GM12878 (cell line): Measurements from ENCODE around the gene DUOX1. TPM values are rescaled to one million over a fixed set of nuclear protein-coding genes. Genes with fewer than 3 reads are reported as not detected.

Source experiments
- ATAC-seq: fragments of 200-7000 bp; cut with Tn5 transposase; 3 replicates; pipeline ENCODE4 v1.9.1; 2020; ENCODE audit warnings: mild to moderate bottlenecking, moderate library complexity
- BruUV-seq: library from RNA; stranded (reverse); fragments of 400-500 nt; replicated peaks from 2 replicates; lab custom pipeline; 2021; lab: Mats Ljungman, UMichigan
- CTCF ChIA-PET: fragments of 300-600 bp; sonication (Branson Sonifier 250); formaldehyde crosslinking; extraction: SDS; loops from one replicate; lab custom pipeline; 2021; ENCODE audit warnings: inconsistent platforms; lab: Yijun Ruan, JAX
- POLR2A ChIA-PET: fragments of 350-600 bp; formaldehyde crosslinking; extraction: SDS; loops from one replicate; lab custom pipeline; 2021; ENCODE audit warnings: inconsistent platforms; lab: Charles Lee
- RAD21 ChIA-PET: fragments of 300-600 bp; sonication (Branson Sonifier 250); formaldehyde crosslinking; loops from one replicate; lab custom pipeline; 2023; ENCODE audit warnings: antibody characterized with exemption; ENCODE audit not compliant: unreplicated experiment; lab: Charles Lee
- SMC1A ChIA-PET: fragments of 300-600 bp; sonication (Branson Sonifier 250); formaldehyde crosslinking; loops from one replicate; lab custom pipeline; 2023; ENCODE audit not compliant: unreplicated experiment, uncharacterized antibody; lab: Charles Lee
- DNase-seq: peaks from one replicate; pipeline ENCODE4 v3.0.0-alpha.2; 2011; ENCODE audit warnings: low read depth, low spot score
- FAIRE-seq: peaks from 3 replicates; lab custom pipeline; 2011; peaks lifted over from hg19 to GRCh38; lab: Jason Lieb, UNC
- H2AFZ ChIP-seq: 2 replicates; pipeline ENCODE4 v1.6.0; 2011; ENCODE audit warnings: low read depth, low read length, control low read depth; ENCODE audit not compliant: control insufficient read depth
- H3K27ac ChIP-seq: 2 replicates; pipeline ENCODE4 v1.5.1; 2011; ENCODE audit warnings: control low read depth; ENCODE audit not compliant: control insufficient read depth, insufficient read depth
- H3K27me3 ChIP-seq, 2 experiments: replicated peaks in 1 of 2; 2 replicates each; pipeline versions ENCODE4 v1.6.0 to v1.6.1; 2011; ENCODE audit warnings: low read length in 1 of 2; ENCODE audit not compliant: control insufficient read depth in 2 of 2, insufficient read depth in 2 of 2
- H3K36me3 ChIP-seq, 2 experiments: 2 replicates each; pipeline ENCODE4 v1.5.1; 2011; ENCODE audit warnings: low read length in 1 of 2; ENCODE audit not compliant: control insufficient read depth in 2 of 2, insufficient read depth in 2 of 2
- H3K4me1 ChIP-seq: 2 replicates; pipeline ENCODE4 v1.6.1; 2011; ENCODE audit warnings: mild to moderate bottlenecking, low read length, moderate library complexity, mixed read lengths; ENCODE audit not compliant: control insufficient read depth, insufficient read depth
- H3K4me2 ChIP-seq: 2 replicates; pipeline ENCODE4 v1.6.0; 2011; ENCODE audit warnings: control low read depth; ENCODE audit not compliant: control insufficient read depth, insufficient read depth
- H3K4me3 ChIP-seq: fragments of 200-600 bp; sonication (generic); 2 replicates; pipeline ENCODE4 v1.5.1; 2016
- H3K79me2 ChIP-seq: 2 replicates; pipeline ENCODE4 v1.6.0; 2011; ENCODE audit warnings: low read length; ENCODE audit not compliant: control insufficient read depth, insufficient read depth
- H3K9ac ChIP-seq: 2 replicates; pipeline ENCODE4 v1.8.0; 2011; ENCODE audit warnings: low read length, control low read depth, mixed read lengths; ENCODE audit not compliant: control insufficient read depth, insufficient read depth
- H3K9me3 ChIP-seq: replicated peaks from 3 replicates; pipeline ENCODE4 v1.5.1; 2011; ENCODE audit warnings: mild to moderate bottlenecking, low read length; ENCODE audit not compliant: control insufficient read depth, insufficient read depth
- H4K20me1 ChIP-seq: 2 replicates; pipeline ENCODE4 v1.6.0; 2011; ENCODE audit not compliant: control insufficient read depth, insufficient read depth
- ATF2 ChIP-seq: IDR thresholded peaks from 2 replicates; pipeline ENCODE4 v1.6.1; 2012; ENCODE audit warnings: low read length, inconsistent platforms
- CREB1 ChIP-seq: IDR thresholded peaks from 2 replicates; pipeline ENCODE4 v1.6.1; 2012; ENCODE audit warnings: low read depth, mild to moderate bottlenecking, inconsistent platforms
- EGR1 ChIP-seq, 2 experiments: IDR thresholded peaks; 1 replicate in 1 of 2; 2 replicates in 1 of 2; pipeline ENCODE4 v1.6.1; 2011 to 2012; ENCODE audit warnings: low read depth in 2 of 2, low read length in 2 of 2, borderline replicate concordance in 1 of 2, mild to moderate bottlenecking in 1 of 2, moderate library complexity in 1 of 2
- FOXK2 ChIP-seq: fragments of 450-650 bp; IDR thresholded peaks from 2 replicates; pipeline ENCODE4 v1.6.1; 2017; ENCODE audit warnings: mild to moderate bottlenecking, moderate library complexity
- HDAC6 ChIP-seq: fragments of 200-600 bp; sonication (generic); IDR thresholded peaks from one replicate; pipeline ENCODE4 v1.8.0; 2017; ENCODE audit warnings: antibody characterized with exemption; ENCODE audit not compliant: unreplicated experiment
- MLLT1 ChIP-seq: fragments of 450-650 bp; IDR thresholded peaks from 2 replicates; pipeline ENCODE4 v1.6.1; 2016; ENCODE audit warnings: mild to moderate bottlenecking
- NKRF ChIP-seq: fragments of 450-650 bp; conservative IDR thresholded peaks from 2 replicates; pipeline ENCODE4 v1.6.1; 2017; ENCODE audit warnings: mild to moderate bottlenecking, moderate library complexity
- NRF1 ChIP-seq: conservative IDR thresholded peaks from 2 replicates; pipeline ENCODE4 v1.6.1; 2011; ENCODE audit warnings: mild to moderate bottlenecking, low read depth, low read length, improper control_type of control experiment
- PBX3 ChIP-seq: IDR thresholded peaks from 2 replicates; pipeline ENCODE4 v1.6.1; 2011; ENCODE audit warnings: mild to moderate bottlenecking, low read depth, low read length, moderate library complexity; ENCODE audit not compliant: insufficient replicate concordance
- TCF12 ChIP-seq: IDR thresholded peaks from 2 replicates; pipeline ENCODE4 v1.6.1; 2011; ENCODE audit warnings: low read depth, mild to moderate bottlenecking, low read length
- ZBTB33 ChIP-seq: fragments of 450-650 bp; IDR thresholded peaks from 2 replicates; pipeline ENCODE4 v1.6.1; 2017; ENCODE audit warnings: mild to moderate bottlenecking
- ZNF384 ChIP-seq: IDR thresholded peaks from 2 replicates; pipeline ENCODE4 v1.6.1; 2012; ENCODE audit warnings: low read depth, mild to moderate bottlenecking, low read length, improper control_type of control experiment, borderline replicate concordance
- WGBS: methylation state at CpG from one replicate; pipeline ENCODE4 v1.1.6; 2016; ENCODE audit warnings: low lambda C conversion rate; ENCODE audit not compliant: insufficient replicate concordance, insufficient coverage; ENCODE audit errors: missing lambda C conversion rate; 5-methylcytosine and 5-hydroxymethylcytosine counted together
- in situ Hi-C: fragments of 300-500 bp; cut with MboI; formaldehyde crosslinking; loops from 9 replicates; pipeline ENCODE4 v1.14.3; 2018; ENCODE audit warnings: mixed read lengths
- intact Hi-C: fragments of 100-400 bp; cut with micrococcal nuclease; formaldehyde crosslinking; loops from one replicate; pipeline ENCODE4 v1.14.2; 2022; ENCODE audit not compliant: unreplicated experiment
- polyA plus RNA-seq, 11 experiments: library from polyadenylated mRNA; depleted of rRNA in 4 of 11; unstranded in 6 of 11; stranded (reverse) in 5 of 11; fragments of >200 nt; fragmentation: Nextera tagmentation in 4 of 11; fragmentation: Illumina TruSeq in 1 of 11; extraction: Ambion mirVana in 4 of 11; extraction: Trizol in 1 of 11; gene quantifications; 1 replicate in 1 of 11; 2 replicates in 10 of 11; pipeline versions ENCODE4 v1.2.1 to v1.2.3, GENCODE V29; 2011 to 2016; ENCODE audit warnings: inconsistent platforms in 2 of 11, missing spikeins in 2 of 11, low read depth in 1 of 11
- total RNA-seq, 4 experiments: library from RNA; depleted of rRNA in 3 of 4; stranded (reverse); fragments of >200 nt in 3 of 4; fragmentation: Illumina TruSeq in 1 of 4; extraction: Trizol in 1 of 4; gene quantifications; 2 replicates each; pipeline versions ENCODE4 v1.2.1 to v1.2.3, GENCODE V29; 2013 to 2021

The DUOX1 gene
- total and polyA plus RNA-seq, 10 of the 15 experiments (the other 5 are each of a cell fraction or from before 2014, with no cell fraction given), result 0.02 to 2.1 (median 0.26) TPM; not detected in 3

GRCh38 chr15:45115312-45115820 is 14.4 kb upstream of the DUOX1 start (continued):
- TF ChIP-seq CREB1, result no peak

- CTCF ChIA-PET, result interaction anchor here (1.1 kb wide), 1 partner anchor 48 kb away, joined by 3 read pairs; no protein-coding TSS in a partner anchor
- BruUV-seq, result no TSS peak
- H2AFZ ChIP-seq, result no peak overlapping the region
- no peaks in the 10 kb centered on the region for H3K79me2 ChIP-seq
- intact Hi-C loops, result no loop called here
- no peak overlapping the region for H3K4me3 ChIP-seq
- no peaks in the 10 kb centered on the region; the same call in 1 of the 2 replicates for H3K4me1 ChIP-seq
- H3K9me3 ChIP-seq, result no peaks in the 10 kb centered on the region
- H3K9ac ChIP-seq, result no peak overlapping the region
- POLR2A ChIA-PET, result no interaction called here
- in situ Hi-C loops, result loop anchor here (10.0 kb wide), 1 partner anchor 59 kb away; no protein-coding TSS in a partner anchor
- peaks cover 24 to 39% of the 10 kb centered on the region in 2 experiments for H3K27me3 ChIP-seq
- ATAC-seq (no peak), DNase-seq (no peak), FAIRE-seq (no peak)
- H3K36me3 ChIP-seq, result no peaks in the 10 kb centered on the region
- WGBS, result 40% methylated on average over 19 of the region's 19 CpGs
- H3K27ac ChIP-seq, result no peak overlapping the region
- no peak overlapping the region for H3K4me2 ChIP-seq
- SMC1A ChIA-PET, result no interaction called here
- no peaks in the 10 kb centered on the region for H4K20me1 ChIP-seq
- RAD21 ChIA-PET, result no interaction called here
- TF ChIP-seq ATF2 (no peak), FOXK2 (no peak), PBX3 (no peak), HDAC6 (no peak), MLLT1 (no peak), ZNF384 (no peak), CREB1 (no peak), NKRF (no peak), TCF12 (no peak), NRF1 (no peak), EGR1 (IDR thresholded peaks at IDR 0.05; ENCODE audit: borderline replicate concordance in 1 of 2, low read depth in 2 of 2, low read length in 2 of 2) (no peak), ZBTB33 (no peak)
Measured at GRCh38 chr15:45116006-45116481, 13.8 kb upstream of the DUOX1 start.
